HG02763 (cell line): ENCODE results near the gene HEATR3.
"Not testable (repeated sequence)": the region's sequence is repeated elsewhere in the genome, so short reads cannot be mapped to it uniquely, and the experiment has no call there.

Source experiments
- ATAC-seq: cut with Tn5 transposase; IDR thresholded peaks from one replicate; pipeline ENCODE4 v1.9.1; 2021; ENCODE audit warnings: mild to moderate bottlenecking, moderate library complexity; ENCODE audit not compliant: unreplicated experiment

Gene HEATR3

DNA sequence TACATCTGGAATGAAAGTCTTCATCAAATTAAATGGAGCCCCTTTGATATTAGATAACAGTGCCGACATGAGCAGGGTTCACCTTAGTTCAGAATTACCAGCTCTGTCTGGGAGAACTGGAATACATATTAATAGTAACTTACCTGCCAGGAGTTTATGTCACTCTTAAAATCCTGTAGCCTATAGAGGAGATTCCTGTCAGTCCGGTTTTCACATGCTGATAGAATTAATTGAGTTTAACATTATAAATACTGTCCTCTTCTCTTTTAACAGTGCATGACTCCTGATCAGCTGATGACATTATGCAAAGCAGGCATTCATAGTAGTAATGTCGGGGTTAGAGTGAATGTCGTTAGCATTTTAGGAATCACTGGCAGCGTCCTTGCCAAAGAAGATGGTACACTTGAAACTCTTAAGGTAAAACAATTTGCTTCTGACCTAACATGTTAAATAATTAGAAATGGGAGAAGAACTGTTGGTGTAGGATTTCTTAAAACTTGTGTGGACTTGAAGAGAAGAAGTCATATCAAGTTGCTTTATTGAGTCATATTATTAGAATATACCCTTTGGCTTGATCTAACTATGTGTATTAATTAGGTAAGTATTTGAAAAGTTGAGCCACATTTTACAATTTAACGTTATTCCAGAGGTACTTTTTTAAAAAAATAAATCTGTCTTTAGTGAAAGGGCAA is 34.3 kb downstream of the HEATR3 start:
- no peak for ATAC-seq

DNA sequence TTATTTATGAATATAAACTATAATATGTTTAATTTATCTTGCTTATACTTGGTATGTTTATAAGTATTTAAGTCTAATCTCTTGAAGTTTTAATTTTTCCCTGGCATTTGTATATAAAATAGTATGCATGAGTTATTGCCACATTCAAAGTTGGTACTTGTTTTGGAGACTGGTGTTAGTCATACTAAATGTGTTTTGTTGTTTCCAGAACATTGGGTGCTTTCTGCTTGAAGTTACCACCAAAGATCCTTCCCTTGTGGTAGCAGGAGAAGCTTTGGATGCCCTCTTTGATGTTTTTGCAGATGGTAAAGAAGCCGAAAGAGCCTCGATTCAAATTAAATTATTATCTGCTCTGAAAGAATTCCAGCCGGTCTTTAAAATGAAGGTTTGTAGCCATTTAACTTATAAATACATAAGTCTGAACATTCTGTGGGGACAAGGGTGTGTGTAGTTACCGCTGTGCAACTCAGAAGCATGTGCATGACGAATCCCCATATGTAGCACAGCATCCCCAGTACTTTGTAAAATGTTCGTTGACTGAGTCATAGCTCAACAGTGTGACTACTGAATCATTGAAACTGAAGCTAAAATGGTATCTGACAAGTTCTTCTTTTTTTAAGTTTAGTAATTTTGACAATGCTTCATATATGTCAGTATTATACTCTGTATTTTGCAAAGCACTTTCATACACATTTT is 36.4 kb downstream of the HEATR3 start:
- no peak for ATAC-seq

DNA sequence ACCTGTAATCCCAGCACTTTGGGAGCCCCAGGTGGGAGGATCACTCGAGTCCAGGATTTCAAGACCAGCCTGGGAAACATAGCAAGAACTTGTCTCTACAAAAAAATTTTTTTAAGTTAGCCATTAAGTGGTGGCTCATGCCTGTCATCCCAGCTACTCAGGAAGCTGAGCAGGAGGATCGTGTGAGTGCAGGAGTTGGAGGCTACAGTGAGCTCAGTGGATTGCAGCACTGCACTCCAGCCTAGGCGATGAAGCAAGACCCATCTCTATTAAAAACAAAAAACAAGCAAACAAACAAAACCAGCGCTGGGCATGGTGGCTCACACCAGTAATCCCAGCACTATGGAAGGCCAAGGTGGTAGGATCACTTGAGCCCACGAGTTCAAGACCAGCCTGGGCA is 38.0 kb downstream of the HEATR3 start:
- no peak for ATAC-seq

DNA sequence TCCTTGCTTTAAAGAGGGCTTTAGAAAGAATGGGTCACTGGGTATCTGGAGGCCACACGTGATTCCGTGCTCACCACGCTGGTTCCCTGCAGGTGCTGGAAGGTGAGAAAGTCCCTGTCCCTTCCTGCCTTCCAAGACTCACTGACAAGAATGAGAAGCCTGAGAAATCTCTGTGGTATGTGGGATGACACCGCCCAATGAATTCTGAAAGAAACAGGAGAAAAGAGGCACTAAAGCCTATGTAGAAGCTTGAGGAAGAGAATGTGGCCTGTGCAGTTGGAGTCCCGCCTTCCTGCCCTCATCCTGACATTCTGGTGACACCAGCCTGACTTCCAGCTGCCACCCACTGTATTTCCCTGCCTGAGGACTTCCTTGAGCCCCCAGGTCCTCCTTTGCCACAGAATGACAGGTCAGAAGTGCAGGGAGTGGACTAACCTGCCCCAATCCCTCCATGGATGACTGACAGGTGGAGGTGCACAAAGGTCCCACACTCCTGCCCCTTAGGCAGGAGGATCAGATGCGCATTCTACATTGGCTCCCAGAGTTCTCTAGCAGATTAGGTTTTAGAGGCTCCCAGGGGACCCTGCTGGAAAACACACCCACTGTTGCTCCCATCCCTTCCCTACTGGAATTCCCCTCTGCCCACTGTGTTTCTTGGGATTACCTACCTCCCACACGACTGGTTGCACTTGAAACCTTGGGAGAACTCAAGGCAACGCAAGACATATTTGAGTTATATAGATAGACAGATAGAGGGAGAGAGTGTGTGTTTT is 48.8 kb downstream of the HEATR3 start:
- ATAC-seq: no peak

DNA sequence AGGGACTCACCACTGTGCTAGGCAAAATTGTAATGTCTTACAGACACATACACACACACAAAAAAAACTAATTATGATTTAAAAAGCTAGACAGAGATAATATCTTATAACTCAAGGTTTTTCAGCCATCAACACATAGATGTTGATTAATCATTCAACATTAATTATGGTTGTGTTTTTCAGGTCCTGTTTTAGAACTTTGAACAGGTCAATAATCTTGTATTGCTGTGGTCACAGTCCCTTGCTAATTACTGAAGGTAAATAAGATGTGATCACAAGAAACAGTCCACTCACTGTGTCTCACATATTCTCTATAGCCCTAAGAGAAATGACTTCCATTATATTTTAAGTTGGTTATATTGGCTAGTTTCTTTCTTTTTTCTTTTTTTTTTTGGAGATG is 54.9 kb downstream of the HEATR3 start:
- ATAC-seq: no peak

DNA sequence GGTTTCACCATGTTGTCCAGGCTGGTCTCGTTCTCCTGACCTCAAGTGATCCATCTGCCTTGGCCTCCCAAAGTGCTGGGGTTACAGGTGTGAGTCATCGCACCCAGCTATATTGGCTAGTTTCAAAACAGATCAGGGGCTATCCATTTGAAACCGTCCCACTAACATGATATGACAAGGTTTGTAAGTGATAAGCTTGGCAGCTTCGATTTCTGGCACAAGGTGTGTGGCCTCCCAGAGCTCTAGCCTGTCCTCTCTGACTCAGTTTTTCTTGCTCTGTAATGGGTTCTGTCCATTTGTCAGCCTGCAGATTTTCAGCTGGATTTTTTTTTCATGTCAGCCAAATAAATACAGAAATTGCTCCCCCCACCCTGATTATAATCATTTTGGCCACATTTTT is 55.5 kb downstream of the HEATR3 start:
- peak; percentile 40 for ATAC-seq

DNA sequence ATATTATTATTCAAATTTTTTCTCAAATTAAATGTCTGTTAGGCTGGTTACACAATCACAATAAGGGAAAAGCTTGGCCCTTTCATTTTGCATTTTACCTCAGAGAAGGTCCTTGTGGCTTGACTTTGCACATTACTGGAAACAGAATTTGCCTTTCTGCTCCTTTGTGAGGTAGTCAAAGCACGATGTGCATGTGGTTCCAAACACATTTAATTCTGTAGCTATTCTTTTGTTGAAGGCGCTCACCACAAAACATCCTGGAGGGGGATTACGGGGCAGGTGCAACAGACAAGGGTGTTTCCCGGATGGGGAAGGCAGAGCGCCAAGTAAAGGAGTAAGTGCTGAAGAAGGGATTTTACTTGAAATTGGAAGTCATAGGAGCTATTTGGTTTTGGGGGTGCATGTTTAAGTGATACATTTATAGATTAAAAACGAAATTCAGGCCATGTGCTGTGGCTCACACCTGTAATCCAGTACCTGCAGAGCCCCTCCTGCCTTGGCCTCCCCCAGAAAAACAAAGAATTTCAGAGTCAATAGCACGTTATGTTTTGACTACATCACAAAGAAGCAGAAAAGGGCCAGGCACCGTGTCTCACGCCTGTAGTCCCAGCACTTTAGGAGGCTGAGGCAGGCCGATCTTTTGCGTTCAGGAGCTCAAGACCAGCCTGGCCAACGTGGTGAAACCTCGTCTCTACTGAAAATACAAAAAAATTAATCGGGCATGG is 56.1 kb downstream of the HEATR3 start:
- peak; percentile 59 for ATAC-seq

DNA sequence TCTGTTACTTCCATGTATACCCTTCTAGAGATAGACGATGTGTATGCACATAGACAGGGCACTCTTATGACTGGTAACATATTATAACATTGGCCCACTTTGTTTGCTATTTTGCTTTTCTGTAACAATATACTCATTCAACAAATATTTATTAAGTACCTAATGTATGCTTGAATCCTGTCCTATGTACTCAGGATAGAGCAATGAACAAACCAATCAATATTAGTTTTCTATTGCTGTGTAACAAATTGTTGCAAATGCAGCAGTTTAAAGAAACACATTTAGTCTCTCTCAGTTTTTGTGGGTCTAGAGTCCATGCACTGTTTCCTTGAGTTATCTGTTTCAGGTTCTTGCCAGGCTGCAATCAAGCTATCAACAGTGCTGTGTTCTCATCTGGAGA is 57.6 kb downstream of the HEATR3 start:
- ATAC-seq: no peak

DNA sequence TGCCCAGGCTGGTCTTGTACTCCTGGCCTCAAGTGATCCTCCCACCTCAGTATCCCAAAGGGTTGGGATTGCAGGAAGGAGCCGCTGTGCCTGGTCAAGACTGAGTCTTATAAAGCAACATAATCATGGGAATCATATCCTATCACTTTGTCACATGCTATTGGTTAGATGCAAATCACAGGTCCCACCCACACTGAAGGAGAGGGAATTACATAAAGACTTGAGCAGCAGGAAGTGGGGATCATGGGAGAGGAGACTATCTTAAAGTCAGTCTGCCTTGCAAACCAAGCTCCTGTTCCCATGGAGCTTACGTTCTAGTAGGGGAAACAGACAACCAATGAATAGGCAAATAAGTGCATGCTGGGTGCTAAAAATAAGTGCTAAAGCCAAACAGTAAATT is 59.0 kb downstream of the HEATR3 start:
- ATAC-seq: no peak

DNA sequence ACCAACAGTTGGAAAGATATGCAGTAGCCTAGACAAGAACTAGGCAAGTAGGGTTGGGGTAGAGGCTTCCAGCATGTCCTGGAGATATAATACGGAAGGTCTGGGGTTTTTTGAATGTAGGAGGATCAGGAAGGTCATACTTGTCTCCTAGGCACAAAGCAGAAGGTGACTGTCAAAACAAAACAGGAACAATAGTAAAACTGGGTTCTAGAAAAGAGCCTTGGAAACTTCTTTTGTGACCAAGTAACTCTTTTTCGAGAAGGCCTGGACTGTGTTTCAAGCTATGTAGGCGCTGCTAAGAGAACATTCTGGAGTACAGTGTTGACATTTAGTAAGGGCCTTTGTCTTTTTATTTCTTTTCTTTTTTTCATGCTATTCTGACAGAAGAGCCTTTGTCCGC is 60.4 kb downstream of the HEATR3 start:
- no peak for ATAC-seq

DNA sequence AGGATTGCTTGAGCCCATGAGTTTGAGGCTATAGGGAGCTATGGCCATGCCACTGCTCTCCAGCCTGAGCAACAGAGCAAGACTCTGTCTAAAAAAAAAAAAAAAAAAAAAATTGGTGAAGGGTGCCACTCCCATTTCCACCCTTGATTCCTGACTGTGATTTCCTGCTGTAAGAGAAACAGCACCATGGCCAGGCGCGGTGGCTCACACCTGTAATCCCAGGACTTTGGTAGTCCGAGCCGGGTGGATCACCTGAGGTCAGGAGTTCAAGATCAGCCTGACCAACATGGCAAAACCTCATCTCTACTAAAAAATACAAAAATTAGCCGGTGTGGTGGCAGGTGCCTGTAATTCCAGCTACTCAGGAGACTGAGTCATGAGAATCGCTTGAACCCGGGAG is 66.8 kb downstream of the HEATR3 start:
- ATAC-seq: not testable (repeated sequence)

DNA sequence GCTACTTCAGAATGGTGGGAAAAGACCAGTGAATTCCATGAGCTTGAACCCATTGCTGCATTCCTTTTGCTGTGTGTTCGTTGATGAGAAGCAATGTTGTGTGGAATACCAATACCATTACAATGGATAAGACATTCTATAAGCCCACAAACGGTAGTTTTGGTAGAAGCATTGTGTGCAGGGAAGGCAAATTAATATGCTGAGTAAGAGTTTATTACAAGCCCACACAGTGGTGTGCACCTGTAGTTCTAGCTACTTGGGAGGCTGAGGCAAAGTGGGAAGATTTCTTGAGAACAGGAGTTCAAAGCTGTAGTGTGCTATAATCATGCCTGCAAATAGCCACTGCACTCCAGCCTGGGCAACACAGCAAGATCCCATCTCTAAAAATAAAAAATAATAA is 67.4 kb downstream of the HEATR3 start:
- no peak for ATAC-seq

DNA sequence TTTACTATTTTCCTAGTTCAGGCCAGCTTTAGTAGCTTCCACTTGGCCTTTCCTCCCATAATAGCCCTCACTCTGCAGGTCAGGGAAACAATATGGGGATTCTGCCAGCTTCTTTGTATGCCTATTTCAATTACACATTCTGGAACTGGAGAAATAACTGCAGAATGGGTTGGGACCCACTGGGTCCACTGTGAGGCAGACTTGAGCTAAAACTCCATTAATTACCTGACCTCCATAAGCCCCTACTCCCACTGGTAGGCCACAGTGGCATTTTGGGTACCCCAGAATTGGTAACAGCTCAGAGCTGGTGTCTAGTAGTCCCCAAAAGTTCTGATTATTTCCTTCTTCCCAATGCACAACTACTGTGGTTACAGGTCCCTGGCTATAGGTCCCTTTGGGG is 70.6 kb downstream of the HEATR3 start:
- ATAC-seq: no peak

DNA sequence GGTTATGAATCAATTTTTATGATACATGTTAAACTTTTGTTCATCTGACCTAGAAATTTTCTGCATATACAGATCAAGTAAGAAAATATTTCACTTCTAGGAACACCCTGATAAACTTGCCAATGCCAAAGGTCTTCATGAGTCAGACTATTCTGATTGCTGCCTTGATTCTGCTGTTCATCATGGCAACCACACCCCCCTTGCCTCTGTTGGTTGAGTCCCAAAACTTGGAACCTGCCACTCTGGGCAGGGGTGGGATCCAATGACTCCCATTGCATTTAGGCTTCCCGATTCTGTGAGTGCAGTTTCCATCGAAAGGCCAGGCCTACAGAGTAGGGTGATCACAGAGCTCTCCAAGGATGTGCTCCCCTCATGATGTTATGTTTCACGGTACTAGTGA is 71.5 kb downstream of the HEATR3 start:
- ATAC-seq: no peak

DNA sequence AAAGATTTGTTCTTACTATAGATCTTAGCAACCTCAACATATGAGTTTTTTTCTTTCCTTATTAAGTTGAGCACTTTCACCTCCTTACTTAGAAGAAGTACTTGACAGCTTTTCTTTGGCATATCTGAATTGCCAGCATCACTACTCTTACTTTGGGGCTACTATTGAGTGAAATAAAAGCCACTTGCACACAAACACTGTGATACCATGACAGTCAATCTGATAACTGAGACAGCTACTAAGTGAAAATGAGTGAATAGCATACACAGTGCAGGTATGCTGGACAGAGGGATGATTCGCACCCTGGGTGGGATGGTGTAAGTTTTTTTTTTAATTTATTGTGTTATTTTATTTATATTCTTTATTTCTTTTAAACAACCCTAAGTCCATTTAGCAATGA is 73.8 kb downstream of the HEATR3 start:
- ATAC-seq: no peak

DNA sequence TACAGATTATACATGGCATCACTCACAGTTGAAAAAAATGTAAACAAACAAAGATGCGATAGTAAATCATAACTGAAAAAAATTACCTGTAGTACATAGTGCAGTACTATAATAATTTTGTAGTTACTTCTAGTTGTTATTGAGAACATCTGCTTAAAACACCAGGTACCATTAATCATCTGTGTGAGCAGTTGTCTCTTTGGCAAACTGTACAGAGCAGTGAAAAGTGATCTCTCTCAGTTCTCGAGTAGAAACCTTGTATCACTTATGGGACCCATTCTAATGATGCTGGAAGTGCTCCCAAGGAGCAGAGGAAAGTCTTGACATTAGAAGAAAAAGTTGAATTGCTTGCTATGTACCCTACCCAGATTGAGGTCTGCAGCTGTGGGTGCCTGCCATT is 78.4 kb downstream of the HEATR3 start:
- no peak for ATAC-seq

DNA sequence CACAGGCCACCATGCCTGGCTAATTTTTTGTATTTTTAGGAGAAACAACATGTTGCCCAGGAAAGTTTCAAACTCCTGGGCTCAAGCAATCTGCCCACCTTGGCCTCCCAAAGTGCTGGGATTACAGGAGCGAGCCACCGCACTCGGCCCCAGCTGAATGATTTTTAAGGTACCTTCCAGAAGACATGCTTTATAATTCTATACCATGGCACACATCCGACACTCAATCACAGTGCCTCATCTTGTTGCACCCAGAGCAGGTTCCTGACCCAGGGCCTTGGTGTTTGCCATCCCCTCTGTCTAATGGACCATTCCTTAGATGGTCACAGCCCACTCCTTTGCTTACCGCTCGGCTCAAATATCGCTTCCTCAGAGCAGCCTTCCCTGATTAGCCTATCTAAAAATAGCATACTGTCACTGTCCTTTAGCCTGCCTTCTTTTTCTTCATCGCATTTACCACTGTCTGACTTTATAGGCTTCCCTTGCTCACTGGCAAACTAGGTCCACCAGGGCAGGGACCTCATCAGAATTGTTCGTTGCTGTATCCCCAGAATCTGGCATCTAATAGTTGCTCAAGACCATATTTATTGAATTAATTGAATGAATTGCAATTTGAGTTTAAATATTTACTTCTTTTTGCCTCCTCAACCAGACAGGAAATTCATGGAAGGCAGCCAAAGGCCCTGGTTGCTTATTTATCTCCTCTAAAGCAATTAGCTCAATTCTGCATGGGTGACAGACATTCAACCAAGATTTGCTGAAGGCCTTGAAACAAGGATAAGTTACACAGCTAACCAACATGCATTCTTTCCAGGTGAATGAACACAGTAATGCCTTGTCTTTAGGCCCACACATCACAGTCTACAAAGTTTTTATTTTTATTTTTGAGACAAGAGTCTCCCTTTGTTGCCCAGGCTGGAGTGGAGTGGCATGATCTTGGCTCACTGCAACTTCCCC is 81.0 kb downstream of the HEATR3 start:
- ATAC-seq: no peak

DNA sequence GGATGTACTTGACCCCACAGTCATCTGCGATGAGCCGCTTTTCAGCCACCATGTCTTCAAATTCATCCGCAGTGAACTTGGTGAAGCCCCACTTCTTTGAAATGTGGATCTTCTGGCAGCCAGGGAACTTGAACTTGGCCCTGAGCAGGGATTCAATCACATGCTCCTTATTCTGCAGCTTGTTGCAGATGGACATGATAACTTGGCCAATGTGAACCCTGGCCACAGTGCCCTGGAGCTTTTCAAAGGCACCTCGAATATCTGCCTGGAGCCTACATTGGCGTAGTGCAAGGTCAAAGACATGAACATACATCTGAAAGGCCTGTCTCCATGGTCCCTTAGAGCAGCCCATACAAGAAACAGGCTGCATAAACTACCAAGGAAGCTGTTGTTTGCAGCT is 85.6 kb downstream of the HEATR3 start:
- no peak for ATAC-seq

DNA sequence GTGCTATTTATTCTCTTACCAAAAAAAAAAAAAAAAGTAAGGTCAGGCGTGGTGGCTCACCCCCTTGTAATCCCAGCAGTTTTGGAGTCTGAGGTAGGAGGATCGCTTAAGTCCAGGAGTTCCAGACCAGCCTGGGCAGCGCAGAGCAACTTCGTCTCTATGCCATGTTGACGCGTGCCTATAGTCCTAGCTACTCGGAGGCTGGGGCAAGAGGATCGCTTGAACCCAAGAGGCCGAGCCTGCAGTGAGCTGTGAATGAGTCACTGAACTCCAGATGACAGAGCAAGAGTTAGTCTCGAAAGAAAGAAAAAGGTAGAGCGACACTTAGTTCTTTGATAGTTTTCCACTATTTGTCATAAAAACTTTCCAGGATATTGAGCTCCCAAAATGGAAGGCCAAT is 86.0 kb downstream of the HEATR3 start:
- ATAC-seq: no peak

DNA sequence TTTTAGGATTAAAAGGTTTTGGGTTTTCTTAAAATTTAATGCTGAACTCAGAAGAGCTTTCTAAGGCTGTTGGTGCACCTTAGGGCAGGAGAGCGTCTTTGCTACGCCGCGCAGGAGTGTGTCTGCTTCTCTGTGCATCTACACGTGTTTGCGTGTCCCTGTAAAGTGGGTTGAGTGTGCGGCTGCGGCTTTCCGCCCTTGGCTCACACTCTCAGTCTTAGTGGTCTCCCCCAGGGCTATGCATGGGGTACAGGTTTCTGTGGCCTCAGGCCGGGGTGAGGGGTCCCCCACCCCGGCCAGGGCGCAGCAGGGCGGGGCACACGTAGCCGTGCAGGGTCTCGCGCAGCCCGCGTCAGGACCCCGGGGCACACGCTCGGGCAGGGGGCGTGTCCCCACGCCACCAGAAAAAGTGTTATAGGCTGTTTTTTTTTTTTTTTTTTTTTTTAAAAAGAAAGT is 86.6 kb downstream of the HEATR3 start:
- peak; percentile 45 for ATAC-seq
